Measurements from ENCODE around the gene GFRA1.

DNA sequence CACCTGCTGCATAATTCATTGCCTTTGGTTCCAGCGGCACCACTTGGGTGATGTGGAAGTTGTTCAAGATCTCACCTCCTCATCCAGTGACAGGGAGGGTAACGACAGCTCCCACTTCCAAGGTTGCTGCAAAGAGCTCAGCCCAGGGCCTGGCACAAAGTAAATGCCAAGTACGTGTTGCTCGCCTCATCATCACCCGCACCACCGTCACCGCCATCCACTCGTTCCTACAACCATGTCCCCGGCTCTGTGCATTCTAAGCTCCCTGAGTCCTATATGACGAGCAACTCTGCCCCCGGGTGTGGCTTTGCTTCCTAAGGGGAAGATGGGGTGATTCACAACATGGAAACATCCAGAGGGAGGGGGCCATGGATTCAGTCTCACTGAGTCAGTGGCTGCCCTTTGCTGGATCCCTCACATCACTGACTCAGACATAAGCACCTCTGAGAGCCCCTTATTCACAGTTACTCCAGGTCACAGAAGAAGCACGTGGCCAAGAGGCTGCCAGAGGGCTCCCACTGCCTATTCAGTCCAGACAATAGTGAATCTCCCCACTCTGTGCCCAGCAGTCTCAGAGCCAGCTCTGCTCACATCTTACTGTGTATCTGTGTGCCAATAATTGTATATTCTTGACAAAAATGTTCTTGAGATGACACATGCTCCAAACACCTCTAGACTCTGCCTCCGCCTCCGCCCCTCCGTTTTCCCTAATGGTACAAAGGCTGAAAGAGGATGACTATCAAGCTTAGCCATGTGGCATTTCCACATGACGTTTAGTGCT, 159.1 kb downstream of the GFRA1 start:
- TF ChIP-seq, protein P1, sequence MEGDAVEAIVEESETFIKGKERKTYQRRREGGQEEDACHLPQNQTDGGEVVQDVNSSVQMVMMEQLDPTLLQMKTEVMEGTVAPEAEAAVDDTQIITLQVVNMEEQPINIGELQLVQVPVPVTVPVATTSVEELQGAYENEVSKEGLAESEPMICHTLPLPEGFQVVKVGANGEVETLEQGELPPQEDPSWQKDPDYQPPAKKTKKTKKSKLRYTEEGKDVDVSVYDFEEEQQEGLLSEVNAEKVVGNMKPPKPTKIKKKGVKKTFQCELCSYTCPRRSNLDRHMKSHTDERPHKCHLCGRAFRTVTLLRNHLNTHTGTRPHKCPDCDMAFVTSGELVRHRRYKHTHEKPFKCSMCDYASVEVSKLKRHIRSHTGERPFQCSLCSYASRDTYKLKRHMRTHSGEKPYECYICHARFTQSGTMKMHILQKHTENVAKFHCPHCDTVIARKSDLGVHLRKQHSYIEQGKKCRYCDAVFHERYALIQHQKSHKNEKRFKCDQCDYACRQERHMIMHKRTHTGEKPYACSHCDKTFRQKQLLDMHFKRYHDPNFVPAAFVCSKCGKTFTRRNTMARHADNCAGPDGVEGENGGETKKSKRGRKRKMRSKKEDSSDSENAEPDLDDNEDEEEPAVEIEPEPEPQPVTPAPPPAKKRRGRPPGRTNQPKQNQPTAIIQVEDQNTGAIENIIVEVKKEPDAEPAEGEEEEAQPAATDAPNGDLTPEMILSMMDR (IDR thresholded peaks at IDR 0.05): no peak
- no peak for TF ChIP-seq EZH2 (IDR thresholded peaks at IDR 0.05)
